Raji (cell line): Measurements from ENCODE around the gene TNNT1.

Experiments used
- POLR2A ChIP-seq: IDR thresholded peaks from 2 replicates; pipeline ENCODE4 v1.6.1; 2011; ENCODE audit warnings: low read depth, low read length, control low read depth; ENCODE audit not compliant: insufficient read depth

TNNT1 gene, protein sequence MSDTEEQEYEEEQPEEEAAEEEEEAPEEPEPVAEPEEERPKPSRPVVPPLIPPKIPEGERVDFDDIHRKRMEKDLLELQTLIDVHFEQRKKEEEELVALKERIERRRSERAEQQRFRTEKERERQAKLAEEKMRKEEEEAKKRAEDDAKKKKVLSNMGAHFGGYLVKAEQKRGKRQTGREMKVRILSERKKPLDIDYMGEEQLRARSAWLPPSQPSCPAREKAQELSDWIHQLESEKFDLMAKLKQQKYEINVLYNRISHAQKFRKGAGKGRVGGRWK

DNA sequence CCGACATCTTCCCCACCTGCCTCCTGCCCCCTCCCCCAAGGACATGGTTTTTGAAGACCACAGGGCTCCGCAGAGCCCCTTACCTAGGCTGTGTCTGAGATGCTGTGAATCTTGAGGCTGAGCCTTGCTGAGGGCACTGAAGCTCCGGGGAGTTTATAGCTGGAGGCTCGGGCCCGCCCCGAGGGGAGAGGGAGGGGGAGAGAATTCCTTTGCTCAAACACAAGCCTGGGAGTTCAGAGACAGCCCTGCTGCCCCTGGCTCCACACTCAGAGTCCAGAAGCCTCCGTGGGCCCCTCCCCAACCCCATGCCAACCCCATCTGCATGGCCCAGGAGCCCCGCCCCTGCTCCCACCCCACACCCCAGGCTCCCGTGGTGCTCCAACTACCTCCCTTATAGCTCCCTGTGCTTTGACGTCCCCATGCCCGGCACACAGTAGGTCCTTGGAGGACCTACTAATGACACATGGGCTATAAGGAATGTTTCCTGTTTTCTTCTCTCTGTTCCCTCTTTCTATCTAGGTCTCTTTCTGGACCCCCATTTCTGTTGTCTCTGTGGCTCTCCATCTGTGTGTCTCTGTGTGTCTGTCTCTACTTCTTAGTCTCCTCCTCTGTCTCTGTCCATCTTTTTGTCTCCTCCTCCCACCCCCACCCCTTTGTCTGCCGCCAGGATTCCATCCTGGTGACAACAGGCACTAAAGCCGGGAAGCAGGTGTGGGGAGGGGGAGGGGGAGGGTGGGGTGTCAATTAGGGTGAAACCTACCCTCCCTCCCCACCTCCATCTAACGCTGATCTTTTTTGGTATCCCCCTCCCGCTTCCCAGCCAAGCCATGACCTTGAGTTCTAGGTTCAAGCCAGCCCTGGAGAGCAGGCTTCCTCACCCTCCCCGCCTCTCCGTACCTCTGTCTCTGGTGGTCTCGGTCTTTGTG lies at the start of gene TNNT1:
TSS of gene TNNT1 (minus strand) at position 129 of the 926 bp plus-strand sequence. CDS start 2,049 bp downstream, outside the sequence.
- TF ChIP-seq POLR2A: no peak

DNA sequence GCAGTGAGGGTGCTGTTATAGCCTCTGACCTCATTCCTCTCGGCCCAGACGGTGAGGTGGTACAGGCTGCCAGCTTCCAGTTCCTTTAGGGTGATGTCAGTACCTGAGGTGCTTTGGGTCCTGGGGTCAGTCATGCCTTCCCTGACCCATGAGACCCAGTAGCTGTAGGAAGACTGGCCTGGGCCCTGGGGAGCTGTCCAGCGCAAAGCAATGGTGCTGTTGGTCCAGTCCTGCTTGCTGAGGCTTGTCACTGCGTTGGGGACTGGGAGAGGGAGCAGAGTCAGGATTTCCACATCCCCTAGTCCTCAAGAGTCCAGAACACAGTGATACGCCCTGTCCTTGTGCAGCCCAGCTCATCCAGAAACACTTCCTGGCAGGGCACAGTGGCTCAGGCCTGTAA lies 49.6 kb upstream of the TNNT1 start:
- no peak for TF ChIP-seq POLR2A

DNA sequence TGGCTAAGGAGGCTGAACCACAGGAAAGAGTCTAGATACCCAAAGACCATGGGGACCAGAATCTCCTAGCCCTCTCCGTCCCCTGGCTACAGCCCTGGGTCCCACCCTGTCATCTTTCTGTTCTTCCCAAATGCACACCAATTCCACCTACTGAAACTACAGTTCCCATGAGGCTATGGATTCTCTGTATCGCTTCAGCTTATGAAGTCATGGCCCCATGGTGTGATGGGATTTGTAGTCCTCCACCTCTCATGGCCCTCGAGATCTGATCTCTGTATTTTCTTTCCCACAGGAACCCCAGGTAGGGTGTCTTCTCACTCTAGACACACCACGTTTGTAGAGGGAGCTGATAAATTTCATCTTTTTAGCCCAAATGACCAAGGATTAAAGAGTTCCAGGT lies 48.5 kb upstream of the TNNT1 start:
- no peak for TF ChIP-seq POLR2A

DNA sequence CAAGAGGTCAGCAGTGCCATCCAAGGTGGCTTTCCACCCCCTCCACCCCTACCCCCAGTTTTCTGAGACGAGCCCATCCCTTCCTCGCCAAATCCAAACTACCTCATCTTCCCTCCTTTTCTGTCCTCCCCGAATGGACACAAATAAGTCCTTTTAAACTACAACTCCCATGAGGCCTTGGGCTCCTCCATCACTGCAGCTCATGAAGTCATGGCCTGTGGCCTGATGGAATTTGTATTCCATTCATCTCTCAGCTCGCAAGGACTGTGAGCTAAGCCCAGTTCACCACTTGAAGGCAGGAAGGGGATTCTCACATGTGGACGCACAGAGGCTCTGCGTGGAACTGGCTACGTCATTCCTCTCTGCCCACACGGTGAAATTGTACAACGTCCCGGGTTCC lies 47.8 kb upstream of the TNNT1 start:
- TF ChIP-seq POLR2A: no peak

DNA sequence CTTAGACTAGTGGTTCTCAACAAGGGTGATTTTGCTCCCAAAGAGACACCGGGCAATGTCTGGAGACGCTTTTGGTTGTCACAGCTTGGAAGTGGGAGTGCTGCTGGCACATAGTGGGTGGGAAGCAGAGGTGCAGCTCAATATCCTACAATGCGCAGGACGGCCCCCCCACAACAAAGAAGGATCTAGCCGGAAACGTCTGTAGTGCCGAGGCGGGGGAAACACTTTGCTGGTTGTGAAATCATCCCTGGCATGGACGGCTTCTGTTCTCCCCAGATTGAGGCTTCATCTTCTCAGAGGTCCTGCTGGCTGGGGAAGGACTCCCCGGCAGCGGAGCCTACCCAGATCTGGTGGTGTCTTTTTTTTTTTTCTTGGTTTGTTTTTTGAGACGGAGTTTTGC lies 44.5 kb upstream of the TNNT1 start:
- no peak for TF ChIP-seq POLR2A

DNA sequence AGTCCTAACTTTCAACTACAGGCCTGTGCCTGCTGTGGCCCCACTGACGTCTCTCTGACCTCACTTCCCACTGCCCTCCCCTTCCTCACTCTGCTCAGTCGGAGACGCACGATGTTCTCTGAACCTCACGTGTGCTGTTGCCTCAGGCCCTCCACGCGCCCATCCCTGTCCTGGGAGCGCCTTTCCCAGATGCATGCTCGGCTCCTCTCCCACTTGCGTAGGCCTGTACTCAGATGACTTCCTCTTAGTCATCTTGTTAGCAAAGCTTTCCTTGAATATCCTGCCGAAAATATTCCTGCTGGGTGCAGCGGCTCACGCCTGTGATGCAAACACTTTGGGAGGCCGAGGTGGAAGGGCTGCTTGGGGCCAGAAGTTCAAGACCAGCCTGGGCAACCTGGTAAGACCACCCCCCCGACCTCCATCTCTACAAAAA lies 40.4 kb upstream of the TNNT1 start:
- no peak for TF ChIP-seq POLR2A

DNA sequence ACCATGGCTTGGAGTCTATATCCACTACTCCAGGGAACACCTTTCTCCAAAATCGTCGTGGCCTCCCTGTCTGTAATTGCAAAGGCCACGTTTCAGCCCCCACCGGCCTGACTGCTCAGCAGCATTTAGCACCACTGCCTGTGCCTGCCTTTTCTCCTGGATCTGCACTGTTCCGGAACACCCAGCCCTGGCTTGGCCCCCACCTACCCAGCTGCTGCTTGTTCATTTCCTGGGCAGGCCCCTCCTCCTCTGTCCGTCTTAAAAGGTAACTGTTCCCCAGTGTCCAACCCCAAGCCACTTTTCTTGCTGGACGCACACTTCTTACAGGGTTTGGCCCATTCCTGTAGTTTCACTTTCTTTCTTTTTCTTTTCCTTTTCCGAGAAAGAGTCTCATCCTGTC lies 39.6 kb upstream of the TNNT1 start:
- TF ChIP-seq POLR2A: no peak

DNA sequence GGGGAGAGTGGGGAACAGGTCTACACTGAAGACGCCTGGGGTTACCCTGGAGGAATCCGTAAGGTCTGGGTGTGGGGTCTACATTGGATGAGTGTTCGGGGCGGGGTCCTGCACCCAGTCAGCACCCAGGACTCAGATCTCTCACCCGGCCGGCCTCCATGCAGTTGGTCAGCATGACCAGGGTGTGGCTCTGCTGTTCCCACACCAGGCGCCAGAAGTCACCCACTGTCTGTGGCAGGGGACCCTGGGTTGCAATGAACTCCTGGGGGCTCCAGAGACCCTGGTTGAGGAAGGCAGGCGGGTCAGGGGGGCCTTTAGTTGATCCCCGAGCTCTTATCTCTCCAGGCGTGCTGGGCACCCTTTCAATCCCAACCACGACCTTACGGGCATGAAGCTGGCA lies 37.1 kb upstream of the TNNT1 start:
- TF ChIP-seq POLR2A: no peak

DNA sequence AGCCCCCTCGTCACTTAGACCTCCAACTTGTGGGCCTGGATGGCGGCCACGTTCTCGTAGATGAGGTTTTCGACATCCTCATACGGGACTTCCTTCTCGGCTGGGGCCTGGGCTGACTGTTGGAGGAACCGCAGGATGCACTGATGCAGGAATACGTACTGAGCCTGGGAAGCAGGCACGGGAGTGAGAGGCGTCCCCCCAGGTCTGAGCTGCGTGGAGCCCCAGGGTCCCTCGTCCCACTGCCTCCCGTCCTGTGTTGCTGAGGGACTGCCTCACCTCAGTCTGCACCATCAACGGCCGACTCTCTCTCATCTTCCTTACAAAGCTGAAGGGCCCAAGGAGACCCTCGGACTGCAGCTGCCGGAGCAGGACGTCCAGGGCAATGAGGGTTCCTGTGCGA lies 32.7 kb upstream of the TNNT1 start:
- no peak for TF ChIP-seq POLR2A

DNA sequence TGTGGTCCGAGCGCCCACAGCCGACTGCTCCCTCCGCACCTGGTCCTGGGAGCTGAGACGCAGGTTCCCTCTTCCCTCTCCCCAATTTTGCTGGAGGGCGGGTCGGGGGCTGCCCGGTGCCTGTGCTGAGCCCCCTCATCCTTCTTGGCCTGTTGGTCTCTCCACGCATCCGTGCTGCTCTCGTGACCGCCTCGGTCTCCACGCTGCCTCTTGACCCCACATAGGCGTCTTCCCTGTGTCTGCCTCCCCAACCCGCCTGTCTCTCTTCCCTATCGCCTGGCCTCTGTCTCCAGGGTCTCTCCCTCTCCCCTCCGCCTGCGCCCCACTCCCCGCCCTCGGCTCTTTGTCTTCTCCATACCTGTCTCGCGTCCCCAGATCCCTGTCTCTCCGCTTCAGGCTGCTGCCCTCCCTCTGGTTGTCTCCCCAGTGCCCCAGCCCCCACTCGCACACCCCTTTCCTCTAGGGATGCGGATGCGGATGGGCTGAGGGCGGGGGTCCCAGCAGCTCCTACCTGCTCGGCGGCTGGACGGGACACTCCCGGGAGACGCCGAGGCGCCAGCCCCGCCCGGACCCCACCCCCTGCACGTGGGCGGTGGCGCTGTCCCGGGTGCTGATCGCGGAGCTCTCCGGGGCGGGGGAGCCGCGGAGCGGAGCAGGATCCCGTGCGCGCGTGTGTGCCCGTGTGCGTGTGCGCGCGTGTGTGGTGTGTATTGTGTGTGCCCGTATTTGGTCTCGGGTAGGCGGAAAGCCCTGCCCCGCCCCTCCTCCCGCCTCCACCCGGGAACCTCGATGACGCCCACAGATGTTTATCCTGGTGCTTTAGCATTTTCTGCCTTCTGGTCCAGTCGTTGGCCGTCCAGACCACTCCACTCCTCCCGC lies 30.8 kb upstream of the TNNT1 start, which contains the start of gene SYT5:
TSS of gene SYT5 (minus strand) at position 684 of the 879 bp plus-strand sequence. CDS start 1,248 bp downstream, outside the sequence.
- no peak for TF ChIP-seq POLR2A

DNA sequence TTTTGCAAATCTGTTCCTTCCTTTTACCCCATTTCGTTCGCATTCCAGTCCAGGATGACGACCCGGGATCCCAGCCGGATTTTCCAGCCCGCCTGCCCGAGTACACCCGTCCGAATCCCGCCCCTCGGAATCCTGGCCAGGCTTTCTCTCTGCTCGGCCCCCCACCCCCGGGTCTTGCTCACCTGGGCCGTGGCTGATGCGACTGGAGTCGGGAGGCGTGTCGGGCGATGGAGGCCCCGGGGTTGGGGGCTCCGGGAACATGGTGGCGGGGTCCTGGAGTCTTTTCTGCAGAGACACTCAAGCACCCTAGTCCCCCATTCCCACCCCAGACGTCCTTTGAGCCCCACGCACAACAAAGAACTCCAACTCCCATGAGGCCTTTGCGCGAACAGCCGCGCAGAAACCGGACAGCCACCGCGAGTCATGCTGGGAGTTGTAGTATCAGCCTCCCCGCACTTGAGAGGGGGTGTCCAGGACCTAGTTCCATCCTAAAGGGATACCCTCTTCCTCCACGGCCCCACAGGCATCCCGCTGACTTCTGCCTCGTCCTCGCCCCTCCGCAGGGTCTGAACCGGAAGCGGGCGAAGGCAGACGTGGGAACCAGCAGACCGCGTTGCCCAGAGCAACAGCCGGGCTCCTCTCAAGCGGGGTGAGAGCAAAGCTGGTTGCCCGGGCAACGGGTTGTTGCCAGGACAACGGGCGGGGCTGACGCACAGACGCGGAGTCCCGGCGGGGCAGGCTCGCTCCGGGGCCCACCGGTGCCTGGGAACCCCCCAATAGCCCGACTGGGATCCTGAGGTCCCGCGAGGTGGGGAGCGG lies 30.0 kb upstream of the TNNT1 start:
- TF ChIP-seq POLR2A: 0 out of 2 replicates have a peak, but pooled peaks have one; percentile 33

DNA sequence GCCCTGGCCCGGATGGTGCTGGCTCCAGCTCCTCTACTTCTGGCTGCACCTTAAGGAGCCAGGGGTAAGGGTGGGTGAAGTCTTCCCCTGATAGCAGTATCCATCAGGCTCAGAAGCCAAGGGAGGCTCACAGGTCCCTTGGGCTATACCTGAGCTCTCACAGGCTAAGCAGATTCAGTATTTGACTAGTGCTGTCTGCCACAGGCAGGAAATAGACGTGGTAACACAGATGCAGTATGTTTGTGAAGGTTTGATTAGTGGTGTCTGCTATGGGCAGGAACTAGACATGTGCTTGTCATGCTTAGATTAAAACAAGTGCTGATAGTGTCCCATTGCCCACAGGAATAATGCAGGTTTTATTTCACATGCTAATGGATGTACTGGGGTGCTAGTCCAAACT lies 27.1 kb upstream of the TNNT1 start:
- TF ChIP-seq POLR2A: 0 out of 2 replicates have a peak, but pooled peaks have one; percentile 34

DNA sequence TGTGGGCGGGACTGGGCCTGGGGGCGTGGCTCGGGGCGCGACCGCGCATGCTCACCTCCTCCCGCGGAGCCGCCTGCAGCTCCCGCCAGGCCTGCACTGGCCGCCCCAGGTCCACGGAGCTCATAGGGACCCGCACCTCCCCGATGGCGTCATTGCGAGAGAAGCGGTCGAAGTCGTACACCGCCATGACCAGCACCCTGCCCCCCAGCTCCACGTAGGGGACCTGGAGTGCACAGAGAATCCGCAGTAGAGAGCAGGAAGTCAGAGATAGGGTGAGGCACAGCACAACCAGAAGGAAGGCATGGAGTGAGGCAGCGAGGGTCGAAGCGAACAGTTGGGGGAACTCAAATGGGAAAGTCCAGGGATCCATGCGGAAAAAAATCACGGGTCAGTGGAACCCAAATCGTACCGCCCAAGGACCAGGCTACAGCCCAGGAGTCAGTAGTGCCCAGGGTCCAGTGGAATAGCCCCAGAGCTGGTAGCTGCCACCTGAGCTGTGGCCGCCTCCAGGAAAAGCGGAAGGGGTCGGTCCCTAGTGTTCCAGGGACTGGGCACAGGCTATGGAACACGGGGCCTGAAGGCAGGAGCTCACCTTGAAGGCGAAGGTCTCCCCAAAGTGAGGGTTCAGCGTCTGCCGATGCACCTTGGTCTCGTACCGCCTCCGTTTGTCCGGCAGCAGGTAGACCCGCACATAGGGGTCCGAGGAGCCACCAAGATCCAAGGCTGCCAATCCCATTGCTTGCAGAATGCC lies 26.3 kb upstream of the TNNT1 start:
- no peak for TF ChIP-seq POLR2A
